NOMO-1 treated with dmso at 0.1 percent for 144 hours (cell line): ENCODE data around the gene GOLGA8S.
"Not testable (repeated sequence)": the region's sequence is repeated elsewhere in the genome, so short reads cannot be mapped to it uniquely, and the experiment has no call there.

ENCODE experiments used
- DNase-seq: peaks from one replicate; lab custom pipeline; 2025; ENCODE audit not compliant: unreplicated experiment; lab: John Stamatoyannopoulos, UW

GOLGA8S gene

GRCh38 chr15:23398357-23398756 lies 43.8 kb downstream of the GOLGA8S start:
- DNase-seq = not testable (repeated sequence)

- not testable (repeated sequence) for DNase-seq
Observed at GRCh38 chr15:23399207-23399606, 44.7 kb downstream of the GOLGA8S start.

- DNase-seq = no peak
Observed at GRCh38 chr15:23401627-23402026, 47.1 kb downstream of the GOLGA8S start.

- DNase-seq = no peak
Observed at GRCh38 chr15:23402140-23402539, 47.6 kb downstream of the GOLGA8S start.

- no peak for DNase-seq
Observed at GRCh38 chr15:23402544-23402943, 48.0 kb downstream of the GOLGA8S start.

GRCh38 chr15:23403550-23403949 lies 49.0 kb downstream of the GOLGA8S start:
- no peak for DNase-seq

- DNase-seq = no peak
Observed at GRCh38 chr15:23411841-23412240, 57.3 kb downstream of the GOLGA8S start.

- DNase-seq = not testable (repeated sequence)
Observed at GRCh38 chr15:23412881-23413600, 58.5 kb downstream of the GOLGA8S start.
